Measurements from ENCODE around the gene USP15. TPM values are rescaled to one million over a fixed set of nuclear protein-coding genes. Genes with fewer than 3 reads are reported as not detected.
A peak's percentile ranks its signal among the peaks of the same experiment; 100 is the strongest.
"Not testable (repeated sequence)": the region's sequence is repeated elsewhere in the genome, so short reads cannot be mapped to it uniquely, and the experiment has no call there.

USP15 gene
- total RNA-seq, 1 donor from 2014 or later = 97.9 TPM

DNA sequence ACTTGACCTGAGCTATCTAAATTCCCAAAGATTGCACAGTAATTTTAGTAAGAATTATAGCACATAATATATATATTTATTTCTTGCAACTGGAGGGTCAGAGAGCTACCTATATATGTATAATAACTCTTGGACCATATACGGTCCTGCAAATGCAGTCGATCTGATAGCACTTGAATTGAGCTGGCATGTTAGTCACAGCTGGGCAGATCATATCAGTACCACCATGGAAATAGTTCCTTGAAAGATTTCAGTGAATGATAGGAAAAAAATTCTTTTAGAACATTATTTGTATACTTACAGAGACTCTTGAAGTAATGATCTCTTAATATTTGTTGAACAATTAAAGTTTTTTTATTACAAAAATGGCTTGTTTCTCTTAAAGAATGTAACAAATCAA, 111.9 kb downstream of the USP15 start:
- no peak for DNase-seq

GRCh38 chr12:62372825-62373224, 112.6 kb downstream of the USP15 start:
- no peak for DNase-seq

GRCh38 chr12:62375603-62376002, 115.4 kb downstream of the USP15 start:
- no peak for DNase-seq

DNA sequence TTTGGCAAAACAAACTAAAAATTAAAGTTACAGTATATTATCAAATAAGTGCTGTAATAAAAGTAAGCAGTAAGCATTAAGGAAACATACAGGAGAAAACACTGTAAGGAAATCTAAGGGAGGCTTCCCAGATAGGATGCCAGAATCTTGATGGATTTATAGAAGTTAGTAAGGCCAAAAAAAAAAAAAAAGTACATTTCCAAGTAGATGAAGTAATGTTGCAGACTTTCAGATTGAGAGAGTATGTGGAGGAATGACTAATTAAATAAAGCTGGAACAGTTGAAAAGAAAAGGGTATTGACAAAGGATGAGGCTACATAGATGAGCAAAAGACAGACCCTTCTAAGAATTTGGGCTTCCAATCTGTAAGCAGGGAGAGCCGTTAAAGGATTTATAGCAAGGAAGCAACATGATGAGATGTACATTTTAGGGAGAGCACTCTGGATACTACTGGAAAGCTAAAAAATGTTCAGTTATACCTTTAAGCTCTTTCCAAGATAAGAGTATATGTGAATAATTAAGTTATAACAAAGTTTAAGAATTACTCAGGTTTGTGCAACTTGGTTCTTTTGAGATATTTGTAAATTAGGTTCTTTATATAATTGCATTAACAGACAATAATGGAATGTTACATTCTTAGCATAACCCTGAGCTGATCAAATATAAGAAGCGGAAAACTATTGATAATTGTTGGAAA, 119.0 kb downstream of the USP15 start:
- DNase-seq = no peak

- no peak for DNase-seq
These were observed 119.5 kb downstream of the USP15 start for GRCh38 chr12:62379723-62380045.

DNA sequence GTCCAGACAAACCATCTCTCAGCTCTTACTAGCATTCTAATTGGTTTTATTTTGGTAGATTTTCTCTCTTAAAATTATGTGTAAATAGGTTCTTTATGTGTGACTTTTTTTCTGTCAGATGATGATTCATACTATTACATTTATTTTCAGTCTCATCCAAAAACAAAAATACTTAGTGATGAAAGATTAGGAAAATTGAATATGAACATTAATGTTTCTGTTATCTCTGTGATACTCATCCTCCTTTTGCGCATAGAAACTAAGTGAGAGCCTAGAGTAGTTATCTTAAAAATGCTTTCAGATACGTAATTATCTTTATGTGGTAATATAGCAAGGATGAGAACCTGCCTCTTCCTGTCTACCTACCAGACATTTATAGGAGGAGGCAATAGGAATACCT, 122.3 kb downstream of the USP15 start:
- no peak for DNase-seq

DNA sequence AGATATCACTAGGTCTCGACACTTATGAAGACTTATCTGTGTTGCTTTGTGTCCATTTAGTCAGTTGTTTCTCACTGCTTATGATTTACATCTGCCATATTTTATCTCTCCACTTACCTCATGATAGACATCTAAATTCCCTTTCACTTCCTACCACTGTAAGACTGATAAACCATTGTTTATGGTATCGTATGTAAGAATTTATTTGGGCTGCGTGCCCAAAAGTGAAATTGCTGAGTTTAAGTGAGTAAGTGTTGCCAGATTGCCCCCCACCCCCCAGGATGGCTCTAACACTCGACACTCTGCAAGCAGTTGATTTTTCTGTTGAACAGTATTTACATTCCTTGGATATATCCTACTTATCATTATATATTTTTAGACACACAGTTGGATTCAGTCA, 136.5 kb downstream of the USP15 start:
- DNase-seq = no peak

DNA sequence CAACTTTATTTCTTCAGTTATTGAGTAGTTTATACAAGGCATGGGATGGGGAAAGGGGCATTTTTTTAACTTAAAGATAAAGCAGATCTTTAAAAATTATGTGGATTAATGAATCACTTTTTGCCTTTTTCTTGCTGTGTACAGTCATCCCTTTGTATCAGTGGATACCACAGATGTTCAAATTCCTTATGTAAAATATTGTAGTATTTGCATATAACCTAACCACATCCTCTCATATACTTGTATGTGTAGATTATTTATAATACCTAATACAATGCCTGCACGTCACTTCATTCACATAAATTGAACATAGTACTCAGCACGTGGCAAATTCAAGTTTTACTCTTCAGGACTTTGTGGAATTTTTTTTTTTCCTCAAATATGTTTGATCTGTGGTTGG, 139.9 kb downstream of the USP15 start:
- DNase-seq = no peak

DNA sequence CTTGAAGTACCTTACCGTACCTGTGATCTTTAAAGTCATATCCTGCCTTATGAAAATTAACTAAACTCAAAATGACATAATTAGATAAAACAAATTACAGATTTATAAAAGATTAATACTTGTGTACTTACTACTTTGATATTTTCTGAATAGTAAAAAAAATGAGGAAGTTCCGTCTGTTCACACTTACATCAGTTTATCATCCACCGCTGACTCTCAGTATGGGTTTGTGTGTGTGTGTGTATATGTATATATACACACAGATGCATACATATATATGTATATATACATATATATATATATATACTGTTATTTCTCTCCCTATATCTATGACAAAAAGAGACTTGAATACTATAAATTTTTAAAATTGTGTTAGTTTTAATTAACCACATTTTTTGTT, 141.4 kb downstream of the USP15 start:
- DNase-seq = no peak

- no peak for DNase-seq
These were observed 142.8 kb downstream of the USP15 start for GRCh38 chr12:62403031-62403430.

GRCh38 chr12:62407587-62407986, 147.4 kb downstream of the USP15 start:
- DNase-seq = no peak

GRCh38 chr12:62409068-62409467, 148.9 kb downstream of the USP15 start:
- DNase-seq = no peak

DNA sequence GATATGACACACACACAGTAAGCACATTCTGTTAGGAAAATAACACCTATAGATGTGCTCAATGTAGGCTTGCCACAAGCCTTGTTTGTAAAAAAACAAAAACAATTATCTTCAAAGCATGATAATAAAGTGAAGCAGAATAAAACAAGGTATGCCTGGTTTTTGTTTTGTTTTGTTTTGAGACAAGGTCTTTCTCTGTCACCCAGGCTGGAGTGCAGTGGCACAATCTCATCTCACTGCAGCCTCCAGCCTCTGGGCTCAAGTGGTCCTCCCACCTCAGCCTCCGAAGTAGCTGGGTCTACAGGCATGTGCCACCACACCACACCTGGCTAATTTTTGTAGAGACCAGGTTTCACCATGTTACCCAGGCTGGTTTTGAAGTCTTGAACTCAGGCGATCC, 154.0 kb downstream of the USP15 start:
- no peak for DNase-seq

GRCh38 chr12:62426089-62426488, 165.9 kb downstream of the USP15 start:
- DNase-seq = no peak

GRCh38 chr12:62429457-62429856, 169.3 kb downstream of the USP15 start:
- DNase-seq = no peak

- DNase-seq = no peak
These were observed 174.5 kb downstream of the USP15 start for GRCh38 chr12:62434494-62435302.

GRCh38 chr12:62435303-62436163, 175.3 kb downstream of the USP15 start:
- peak; percentile 63 for DNase-seq

- DNase-seq = no peak
These were observed 175.9 kb downstream of the USP15 start for GRCh38 chr12:62436164-62436503.

- peak; percentile 82 for DNase-seq
These were observed 178.0 kb downstream of the USP15 start for GRCh38 chr12:62438098-62438692.

DNA sequence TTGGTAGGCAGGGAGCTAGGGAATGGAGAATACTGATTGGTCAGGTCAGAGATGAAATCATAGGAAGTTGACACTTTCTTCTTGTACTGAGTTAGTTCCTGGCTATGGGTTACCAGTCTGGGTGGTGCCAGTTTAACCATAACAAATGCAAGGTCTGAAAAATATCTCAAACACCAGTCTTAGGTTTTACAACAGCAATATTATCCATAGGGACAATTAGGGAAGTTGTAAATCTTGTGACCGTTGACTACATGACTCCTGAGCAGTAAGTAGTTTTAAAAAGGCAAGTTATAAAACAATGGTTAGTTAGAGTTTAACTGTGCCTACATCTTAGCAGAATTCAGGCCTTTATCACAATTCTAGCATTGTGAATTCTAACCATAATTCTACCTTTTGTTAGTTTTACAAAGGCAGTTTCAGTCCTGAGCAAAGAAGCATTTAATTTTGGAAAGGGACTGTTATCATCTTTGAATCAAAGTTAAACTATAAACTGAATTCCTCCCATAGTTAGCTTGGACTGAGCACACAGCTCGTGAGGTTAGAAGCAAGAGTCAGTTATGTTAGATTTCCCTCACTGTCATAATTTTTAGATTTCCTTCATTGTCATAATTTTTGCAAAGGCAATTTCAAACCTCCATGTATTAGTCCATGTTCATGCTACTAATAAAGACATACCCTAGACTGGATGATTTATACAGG, 186.7 kb downstream of the USP15 start:
- no peak for DNase-seq

DNA sequence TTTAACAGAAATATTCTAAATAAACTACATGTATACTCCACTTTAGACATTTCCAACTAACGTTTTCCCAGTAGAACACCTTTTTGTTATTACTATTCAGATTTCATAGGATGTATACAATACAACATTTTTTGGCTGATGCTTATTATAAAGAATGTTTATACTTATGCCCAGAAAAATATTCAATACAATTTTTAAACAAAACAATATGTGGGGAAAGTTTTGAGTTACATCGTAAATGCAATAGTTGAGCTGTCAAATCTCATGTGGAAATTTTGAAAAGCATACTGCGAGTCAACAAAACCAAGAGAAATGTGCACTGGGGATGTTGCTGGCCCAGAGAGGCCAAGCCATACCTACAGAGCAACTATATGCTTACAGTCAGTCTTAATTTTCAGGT, 188.2 kb downstream of the USP15 start:
- peak; percentile 13 for DNase-seq

- DNase-seq = not testable (repeated sequence)
These were observed 195.2 kb downstream of the USP15 start for GRCh38 chr12:62455429-62455828.
